HG02884 (cell line): Measurements from ENCODE around the gene PATL2.
A peak's percentile ranks its signal among the peaks of the same experiment; 100 is the strongest.
"Not testable (repeated sequence)": the region's sequence is repeated elsewhere in the genome, so short reads cannot be mapped to it uniquely, and the experiment has no call there.

Experiments used
- ATAC-seq: cut with Tn5 transposase; IDR thresholded peaks from one replicate; pipeline ENCODE4 v1.9.1; 2021; ENCODE audit warnings: mild to moderate bottlenecking, moderate library complexity; ENCODE audit not compliant: unreplicated experiment

PATL2 gene

DNA sequence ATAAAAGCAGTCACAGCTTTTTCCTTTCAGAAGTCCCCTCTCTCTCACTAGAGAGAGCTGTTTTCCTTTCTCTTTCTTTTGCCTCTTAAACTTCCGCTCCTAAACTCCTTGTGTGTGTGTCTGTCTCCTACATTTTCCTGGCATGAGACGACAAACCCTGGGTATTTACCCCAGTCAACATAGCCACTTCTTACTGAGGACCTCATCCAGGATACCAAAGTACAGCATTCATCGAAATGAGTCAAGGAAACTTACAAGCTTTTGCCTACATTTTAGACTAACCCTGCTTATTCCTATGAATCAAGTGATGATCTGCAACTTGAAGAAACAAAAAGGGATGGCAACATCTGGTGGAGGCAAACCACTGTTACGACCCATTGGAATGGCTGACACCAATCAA lies 16.7 kb downstream of the PATL2 start:
- ATAC-seq = no peak

DNA sequence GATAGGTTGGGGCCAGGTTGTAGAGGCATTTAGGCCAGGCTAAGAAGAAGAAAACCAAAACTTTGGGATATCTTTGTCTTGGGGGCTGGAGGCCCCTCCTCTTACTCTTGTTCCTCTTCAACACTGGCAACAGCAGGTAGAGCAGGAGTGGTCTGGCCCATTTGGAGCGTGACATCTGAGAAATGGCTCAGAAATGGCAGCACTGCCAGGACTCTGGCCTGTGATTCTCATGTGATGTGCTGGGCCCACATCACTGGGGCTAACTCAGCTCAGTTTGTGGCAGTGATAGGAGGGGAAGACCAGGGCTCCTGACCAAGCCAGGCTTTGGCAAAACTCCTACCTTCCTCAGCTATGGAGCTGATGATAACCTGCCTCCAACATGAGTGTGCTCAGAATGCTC lies 18.5 kb downstream of the PATL2 start:
- ATAC-seq = no peak

DNA sequence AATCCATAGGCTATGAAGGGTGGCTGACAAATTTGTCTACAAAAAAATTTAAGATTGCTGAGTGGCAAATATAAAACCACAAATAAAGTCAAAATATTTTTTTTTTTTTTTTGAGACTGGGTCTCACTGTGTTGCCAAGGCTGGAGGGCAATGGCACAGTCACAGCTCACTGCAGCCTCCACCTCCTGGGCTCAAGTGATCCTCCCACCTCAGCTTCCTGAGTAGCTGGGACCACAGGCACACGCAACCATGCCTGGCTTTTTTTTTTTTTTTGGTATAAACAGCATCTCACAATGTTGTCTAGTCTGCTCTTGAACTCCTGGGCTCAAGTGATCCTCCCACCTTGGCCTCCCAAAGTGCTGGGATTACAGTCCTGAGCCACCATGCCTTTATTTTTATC lies 20.9 kb downstream of the PATL2 start:
- not testable (repeated sequence) for ATAC-seq

DNA sequence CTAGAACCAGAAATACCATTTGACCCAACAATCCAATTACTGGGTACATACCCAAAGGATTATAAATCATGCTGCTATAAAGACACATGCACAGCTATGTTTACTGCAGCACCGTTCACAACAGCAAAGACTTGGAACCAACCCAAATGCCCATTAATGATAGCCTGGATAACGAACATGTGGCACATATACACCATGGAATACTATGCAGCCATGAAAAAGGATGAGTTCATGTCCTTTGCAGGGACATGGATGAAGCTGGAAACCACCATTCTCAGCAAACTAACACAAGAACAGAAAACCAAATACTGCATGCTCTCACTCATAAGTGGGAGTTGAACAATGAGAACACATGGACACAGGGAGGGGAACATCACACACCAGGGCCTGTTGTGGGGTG lies 21.8 kb downstream of the PATL2 start:
- not testable (repeated sequence) for ATAC-seq

DNA sequence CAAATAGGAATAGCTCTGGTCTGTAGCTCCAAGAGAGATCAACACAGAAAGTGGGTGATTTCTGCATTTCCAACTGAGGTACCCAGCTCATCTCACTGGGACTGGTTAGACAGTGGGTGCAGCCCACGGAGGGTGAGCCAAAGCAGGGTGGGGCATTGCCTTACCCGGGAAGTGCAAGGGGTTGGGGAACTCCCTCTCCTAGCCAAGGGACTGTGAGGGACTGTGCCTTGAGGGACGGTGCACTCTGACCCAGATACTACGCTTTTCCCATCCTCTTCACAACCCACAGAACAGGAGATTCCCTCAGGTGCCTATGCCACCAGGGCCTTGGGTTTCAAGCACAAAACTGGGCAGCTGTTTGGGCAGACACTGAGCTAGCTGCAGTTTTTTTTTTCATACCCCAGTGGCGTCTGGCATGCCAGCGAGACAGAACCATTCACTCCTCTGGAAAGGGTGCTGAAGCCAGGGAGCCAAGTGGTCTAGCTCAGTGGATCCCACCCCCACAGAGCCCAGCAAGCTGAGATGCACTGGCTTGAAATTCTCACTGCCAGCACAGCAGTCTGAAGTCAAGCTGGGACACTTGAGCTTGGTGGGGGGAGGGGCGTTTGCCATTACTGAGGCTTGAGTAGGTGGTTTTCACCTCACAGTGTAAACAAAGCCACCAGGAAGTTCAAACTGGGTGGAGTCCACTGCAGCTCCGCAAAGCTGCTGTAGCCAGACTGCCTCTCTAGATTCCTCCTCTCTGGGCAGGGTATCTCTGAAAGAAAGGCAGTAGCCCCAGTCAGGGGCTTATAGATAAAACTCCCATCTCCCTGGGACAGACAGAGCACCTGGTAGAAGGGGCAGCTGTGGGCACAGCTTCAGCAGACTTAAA lies 28.1 kb downstream of the PATL2 start:
- not testable (repeated sequence) for ATAC-seq

DNA sequence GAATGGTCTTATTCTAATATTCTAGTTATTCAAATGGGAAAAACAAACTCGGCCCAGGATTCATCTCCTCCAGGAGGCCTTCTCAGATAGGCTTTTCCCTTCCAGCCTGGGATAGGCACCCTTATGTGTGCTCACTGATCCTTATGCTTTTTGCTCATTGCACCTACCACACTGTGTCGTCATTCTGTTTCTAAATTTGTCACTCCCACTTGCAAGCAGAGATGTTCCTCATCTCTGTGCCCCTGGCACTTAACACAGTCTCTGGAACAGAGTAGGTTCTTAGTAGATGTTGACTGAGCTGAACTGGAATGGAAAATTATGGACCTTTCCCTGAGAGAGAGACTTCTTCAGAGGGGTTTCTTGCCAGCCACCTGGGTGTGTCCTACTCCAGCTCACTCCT lies 28.9 kb downstream of the PATL2 start:
- ATAC-seq = no peak

DNA sequence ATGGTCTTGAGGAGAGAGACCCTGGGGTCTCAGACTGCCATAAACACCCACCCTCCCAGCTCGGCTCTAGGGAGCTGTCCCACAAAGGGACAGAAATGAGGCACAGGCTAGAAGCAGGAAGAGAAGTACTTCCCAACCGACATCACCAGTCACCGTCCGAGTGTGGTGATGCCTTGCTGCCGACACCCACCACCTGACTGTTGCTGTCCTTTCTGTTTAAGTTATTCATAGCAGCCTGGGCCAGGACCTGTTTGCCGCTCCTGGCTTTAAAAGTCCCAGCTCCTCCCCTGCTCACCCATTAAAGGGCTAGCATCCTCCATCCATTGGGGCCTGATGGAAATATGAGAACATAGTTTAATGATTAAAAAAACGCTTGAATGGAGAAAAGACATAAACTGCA lies 34.4 kb downstream of the PATL2 start:
- no peak for ATAC-seq

DNA sequence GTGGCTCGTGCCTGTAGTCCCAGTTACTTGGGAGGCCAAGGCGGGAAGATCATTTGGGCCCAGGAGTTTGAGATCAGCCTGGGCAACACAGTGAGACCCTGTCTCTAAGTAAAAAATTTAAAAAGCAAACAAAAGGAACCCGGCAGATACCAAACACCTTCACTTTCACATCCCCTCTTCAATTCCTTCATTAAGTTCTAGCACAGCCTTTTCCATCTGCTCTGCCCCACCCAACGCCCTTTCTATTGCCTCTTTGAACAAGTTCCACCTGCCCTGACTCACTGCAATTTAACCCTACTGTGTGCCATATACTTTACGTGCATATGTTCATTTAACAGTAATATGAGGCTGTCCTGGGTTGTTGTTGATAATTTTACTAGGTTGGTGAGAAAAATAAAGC lies 35.2 kb downstream of the PATL2 start:
- ATAC-seq = no peak

DNA sequence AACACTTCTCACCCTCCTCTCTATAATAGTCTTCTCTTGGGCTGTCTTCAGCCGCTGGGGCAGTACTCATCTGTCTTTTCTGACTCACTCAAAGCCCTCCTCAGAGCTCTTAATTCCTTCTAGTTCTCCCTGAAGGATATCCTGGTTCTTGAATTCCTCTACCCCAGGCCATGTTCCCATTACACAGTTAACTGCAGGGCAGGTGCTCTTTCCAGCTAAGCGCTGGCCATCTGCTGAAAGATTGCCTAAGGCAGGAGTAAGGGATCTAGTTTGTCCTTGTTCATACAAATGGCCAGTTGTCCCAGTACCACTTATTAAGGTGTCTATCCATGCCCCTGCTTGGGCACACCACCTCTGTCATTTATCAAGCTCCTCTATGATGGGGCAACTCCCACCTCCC lies 37.5 kb downstream of the PATL2 start:
- no peak for ATAC-seq

DNA sequence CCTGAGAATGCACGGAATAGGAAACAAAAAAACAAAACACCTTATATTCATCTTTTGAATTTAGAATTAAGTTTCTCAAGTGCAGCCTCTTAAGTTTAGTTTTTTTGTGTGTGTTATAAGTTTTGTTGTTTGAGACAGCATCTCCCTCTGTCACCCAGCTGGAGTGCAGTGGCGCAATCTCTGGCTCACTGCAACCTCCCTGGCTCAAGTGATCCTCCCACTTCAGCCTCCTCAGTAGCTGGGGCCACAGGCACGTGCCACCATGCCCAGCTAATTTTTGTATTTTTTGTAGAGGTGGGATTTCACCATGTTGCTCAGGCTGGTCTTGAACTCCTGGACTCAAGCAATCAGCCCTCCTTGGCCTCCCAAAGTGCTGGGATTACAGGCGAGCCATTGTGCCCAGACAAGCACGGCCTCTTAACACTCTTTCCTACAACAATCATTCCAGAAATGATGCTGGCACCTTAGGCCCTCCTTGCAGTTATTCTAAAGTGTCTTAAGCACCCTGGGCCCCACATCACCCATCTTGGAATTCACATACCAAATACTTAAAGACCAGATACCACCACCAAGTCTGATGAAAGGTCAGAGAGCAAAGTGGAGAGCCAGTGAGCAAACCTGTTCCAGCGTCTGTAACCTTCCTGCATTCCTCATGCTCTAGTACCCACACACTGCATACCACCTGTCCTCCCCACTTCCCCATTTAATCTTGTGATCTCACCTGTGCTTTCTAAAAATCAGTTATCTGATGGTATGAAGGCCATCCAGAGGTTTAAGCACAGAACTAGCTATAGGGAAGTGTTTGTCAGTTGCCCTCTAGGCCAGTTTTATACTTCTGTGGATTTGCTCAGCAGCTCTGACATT lies 40.8 kb downstream of the PATL2 start:
- no peak for ATAC-seq

DNA sequence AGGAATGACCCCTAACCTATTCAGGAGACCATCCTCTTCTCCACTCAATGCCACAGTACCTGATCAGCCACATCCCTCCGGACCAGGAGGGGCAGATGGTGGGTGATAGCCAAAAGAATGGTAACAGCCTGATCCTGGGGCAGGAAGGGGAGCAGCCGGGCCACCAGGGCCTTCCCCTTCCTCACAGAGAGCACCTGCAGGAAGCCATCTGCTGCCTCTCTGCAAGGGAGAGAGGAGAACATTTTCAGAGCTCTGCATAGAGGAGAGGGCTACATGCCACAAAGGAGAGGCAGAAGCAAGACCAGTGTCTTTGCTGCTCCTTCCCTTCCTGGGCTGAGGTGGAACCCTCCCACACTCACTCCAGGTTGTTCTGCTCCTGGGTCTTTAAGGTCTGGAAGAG lies 42.2 kb downstream of the PATL2 start:
- ATAC-seq = no peak

DNA sequence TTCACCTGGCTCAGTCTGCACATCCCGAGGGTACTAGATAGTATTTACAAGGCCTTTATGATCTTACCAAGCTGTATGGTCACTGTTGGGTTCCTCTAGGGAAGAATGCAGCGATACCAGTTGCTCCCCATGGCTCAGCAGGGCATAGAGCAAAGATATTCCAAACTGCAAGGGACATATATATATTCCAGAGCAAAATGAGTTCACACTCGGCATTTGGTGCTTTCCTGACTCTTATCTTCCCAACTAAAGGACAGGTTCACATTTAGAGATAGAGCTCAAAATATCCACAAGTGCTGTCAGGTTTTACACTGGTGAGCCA lies 44.1 kb downstream of the PATL2 start:
- no peak for ATAC-seq

DNA sequence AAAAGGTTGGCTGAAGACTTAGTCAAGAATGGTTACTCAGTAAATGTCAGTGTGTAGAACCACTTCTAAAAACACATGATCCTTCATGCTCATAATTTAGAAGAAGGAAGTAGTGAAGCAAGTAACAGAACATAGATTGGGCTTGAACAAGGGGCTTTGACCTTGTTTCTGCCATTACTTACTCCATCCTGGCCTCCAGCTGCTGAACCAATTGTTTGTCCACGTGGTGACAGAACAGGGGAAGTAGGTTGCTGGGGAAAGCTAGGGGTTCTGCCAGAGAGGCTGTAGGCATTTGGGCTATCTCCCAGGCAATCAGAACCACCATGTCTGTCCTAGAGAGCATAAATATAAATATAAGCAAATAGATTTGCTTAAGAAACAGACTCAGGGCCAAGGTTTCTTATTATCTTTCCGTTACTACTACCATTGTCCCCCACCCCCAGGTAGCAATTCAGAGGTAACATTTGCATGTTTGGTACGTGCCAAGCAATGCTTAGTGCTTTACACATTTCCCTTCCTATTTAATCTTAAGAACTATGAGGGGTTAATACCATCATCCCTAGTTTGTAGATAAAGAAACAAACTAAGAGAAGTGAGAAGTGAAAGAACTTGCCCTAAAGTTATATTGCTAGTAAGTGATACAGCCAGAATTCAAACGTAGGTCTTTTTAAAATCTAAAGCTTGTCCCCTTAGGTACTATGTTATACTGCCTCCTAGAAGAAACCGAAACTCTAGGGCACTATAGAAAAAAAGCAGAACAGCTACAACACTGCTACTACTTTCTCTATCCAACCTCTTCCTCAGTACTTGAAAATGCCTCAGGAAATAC lies 44.7 kb downstream of the PATL2 start:
- no peak for ATAC-seq

DNA sequence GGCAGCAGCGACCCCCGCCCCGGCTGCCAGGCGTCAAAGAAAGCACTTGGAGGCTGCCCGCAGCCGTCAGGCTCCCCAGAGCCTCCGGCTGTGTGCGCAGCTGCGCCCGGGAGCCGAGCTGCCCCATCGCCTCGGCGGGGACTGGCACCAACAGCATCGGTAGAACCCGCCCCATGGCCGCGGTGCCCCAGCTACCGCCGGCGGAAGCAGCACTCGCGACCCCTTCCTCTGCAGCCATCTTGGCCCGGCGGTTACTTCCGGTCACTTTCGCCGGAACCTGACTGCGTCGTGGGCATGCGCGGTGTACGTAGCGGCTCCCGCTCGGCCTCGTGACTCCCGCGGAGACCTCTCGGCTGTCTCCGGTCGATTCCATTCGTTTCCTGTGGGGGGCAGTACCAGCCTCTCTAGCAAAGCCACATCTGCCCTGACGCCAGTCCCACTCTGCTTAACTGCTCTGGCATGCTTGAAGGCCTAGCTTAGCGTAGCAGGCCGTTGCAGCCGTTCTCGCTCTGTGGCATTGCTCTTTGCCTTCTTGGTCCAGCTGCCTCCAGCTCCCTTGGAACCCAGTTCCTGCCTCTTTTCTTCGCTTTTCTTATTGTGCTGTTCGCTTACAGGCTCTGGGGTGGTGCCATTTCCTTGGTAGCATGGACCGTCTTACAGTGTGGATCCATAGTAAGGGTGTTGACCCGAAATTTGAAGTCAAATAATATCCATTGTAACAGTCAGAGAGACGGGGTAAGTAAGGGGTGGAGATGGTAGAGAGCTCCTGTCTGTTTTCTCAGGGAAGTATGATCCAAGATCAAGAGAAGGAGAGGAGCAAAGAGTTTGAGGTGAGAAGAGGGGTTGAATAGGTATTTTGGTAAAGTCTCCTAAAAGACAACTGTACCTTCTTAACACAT lies 47.5 kb downstream of the PATL2 start, which contains the start of gene SPG11:
TSS of gene SPG11 (minus strand) at position 253 of the 899 bp plus-strand sequence. CDS start at position 238, 15 bp downstream.
- ATAC-seq = peak; percentile 72

DNA sequence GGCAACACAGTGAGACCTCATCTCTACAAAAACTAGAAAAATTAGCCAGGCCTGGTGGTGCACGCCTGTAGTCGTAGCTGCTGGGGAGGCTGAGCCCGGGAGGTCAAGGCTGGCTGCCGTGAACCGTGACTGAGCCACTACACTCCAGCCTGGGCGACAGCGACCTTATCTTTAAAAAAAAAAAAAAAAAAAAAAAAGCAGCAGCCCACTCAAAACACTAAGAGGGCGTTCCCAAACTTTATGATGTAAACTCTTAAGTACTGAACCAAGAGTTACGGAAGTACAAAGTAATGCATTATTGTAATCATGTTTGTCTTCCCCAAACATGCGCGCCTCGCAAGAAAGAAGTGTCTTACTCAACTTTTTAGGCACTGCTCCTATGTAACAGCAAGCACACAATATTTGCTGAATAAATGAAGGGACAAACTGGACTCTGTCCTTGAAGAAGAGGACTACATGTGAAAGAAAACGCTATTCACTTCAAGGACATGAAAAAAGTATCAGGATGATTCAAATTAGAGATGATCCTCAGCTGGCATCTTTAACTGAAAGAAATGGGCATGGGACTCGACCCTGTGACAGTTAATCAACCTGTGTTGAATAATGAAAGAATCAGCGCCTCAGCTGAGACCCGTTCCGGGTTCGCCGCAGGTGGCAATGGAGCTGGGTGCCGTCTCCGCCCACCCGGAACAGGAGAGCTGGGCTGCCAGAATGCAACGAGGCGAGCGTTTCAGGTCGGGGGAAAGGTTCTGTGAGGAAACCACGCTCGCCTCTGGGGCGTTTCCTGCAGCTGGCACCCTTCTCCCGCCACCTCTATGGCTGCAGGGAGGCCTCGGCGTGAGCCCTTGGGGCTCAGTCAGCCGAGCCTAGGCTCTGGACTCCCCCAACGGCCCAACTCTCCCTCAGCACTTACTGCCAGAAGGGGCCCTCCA lies 48.4 kb downstream of the PATL2 start:
- peak; percentile 49 for ATAC-seq

DNA sequence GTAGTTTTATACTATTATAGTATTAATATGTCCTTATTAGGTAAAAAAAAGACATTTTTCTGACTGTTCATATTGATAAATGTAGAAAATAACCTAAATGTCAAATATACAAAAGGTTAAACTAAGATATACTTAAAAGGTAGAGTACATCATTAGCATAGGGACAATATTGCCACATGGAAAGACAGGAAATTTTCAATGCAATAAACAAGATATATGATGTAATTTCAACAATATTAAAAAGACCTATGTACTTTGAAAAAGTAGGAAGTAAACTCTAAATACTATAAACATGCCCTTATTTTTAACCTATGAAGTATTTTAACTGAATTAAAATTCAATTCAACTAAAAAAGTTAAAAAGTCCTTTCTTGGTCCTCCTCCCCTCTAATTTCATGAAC lies 49.5 kb downstream of the PATL2 start:
- no peak for ATAC-seq

DNA sequence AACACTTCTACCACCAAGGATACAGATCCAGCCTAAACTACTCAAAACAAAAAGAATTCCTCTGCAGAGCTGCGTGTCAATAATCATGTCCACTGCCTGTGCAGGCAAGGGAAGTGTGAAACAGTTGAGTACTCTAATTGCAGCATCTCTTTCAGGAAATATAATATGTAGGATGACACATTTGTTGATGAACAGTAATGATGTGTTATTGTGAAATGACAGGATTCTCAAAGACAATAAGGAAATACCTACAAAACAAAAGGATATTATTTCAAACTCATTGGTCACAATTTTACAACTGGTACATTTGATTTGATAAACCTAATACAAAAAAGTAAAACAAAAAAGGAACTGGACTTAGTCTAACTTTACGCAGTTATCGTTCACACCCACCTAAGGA lies 52.1 kb downstream of the PATL2 start:
- ATAC-seq = no peak

DNA sequence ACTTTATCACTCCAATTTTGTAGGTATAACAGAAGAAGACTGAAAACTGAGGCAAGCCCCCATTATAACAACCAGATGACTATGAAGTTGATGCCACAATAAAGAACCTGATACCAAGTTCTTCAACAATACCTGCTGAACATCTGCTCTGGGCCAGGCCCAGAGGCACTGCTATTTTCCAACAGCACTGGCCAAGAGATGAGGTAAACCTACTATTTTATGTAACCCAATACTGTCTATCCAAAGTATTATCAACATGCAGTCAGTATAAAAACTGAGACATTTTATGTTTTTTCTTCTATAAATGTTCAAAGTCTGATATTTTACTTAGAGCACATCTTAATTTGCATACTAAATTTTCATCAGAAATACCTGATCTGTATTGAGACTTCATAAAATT lies 53.7 kb downstream of the PATL2 start:
- no peak for ATAC-seq

DNA sequence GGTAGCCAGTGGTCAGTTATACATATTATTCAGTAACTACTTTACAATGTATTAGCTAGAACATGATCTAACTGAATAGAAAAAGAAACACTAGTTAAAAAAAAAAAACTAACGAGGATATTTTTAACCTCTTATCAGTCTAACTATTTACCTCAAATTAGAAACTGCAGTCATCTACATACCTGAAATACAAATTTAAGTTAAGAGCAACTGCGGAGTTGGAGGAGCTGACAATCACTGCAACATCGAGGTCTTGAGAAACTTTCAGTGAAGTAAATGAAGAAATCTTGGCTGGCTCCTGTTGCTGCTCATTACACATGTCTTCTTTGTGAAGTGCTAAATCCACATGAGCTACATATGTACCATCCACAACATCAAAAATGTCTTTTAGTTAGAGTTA lies 54.2 kb downstream of the PATL2 start:
- ATAC-seq = no peak
